H1 (cell line): ENCODE results near the gene SLC43A1. TPM values are rescaled to one million over a fixed set of nuclear protein-coding genes. Genes with fewer than 3 reads are reported as not detected.
A peak's percentile ranks its signal among the peaks of the same experiment; 100 is the strongest.

ENCODE experiments used
- CTCF ChIA-PET: fragments of 300-600 bp; sonication (Branson Sonifier 250); formaldehyde crosslinking; loops from one replicate; lab custom pipeline; 2021; ENCODE audit not compliant: partially characterized antibody; lab: Charles Lee
- POLR2A ChIA-PET: fragments of 300-600 bp; sonication (Branson Sonifier 250); formaldehyde crosslinking; loops from one replicate; lab custom pipeline; 2021; ENCODE audit warnings: inconsistent platforms; ENCODE audit not compliant: partially characterized antibody; lab: Charles Lee
- DNase-seq, 2 experiments: peaks; one replicate each; pipeline versions ENCODE4 v3.0.0 to v3.0.0-alpha.2; 2010 to 2022; ENCODE audit warnings: low spot score in 2 of 2, low read depth in 1 of 2, mixed read lengths in 1 of 2
- FAIRE-seq: peaks from 2 replicates; lab custom pipeline; 2011; peaks lifted over from hg19 to GRCh38; lab: Jason Lieb, UNC
- H2AFZ ChIP-seq: 2 replicates; pipeline ENCODE4 v1.8.1; 2012; ENCODE audit warnings: low read length, inconsistent platforms
- H2AK5ac ChIP-seq: 2 replicates; pipeline ENCODE4 v1.6.1; 2013; ENCODE audit warnings: low read depth, low read length
- H2BK120ac ChIP-seq: replicated peaks from 2 replicates; pipeline ENCODE3; 2013; ENCODE audit warnings: low read depth, low read length, inconsistent platforms
- H2BK12ac ChIP-seq: 2 replicates; pipeline ENCODE4 v1.6.1; 2013; ENCODE audit warnings: low read depth, low read length
- H2BK15ac ChIP-seq: 2 replicates; pipeline ENCODE4 v1.6.1; 2013; ENCODE audit warnings: low read length
- H2BK20ac ChIP-seq: 2 replicates; pipeline ENCODE4 v1.6.1; 2013; ENCODE audit warnings: low read length
- H2BK5ac ChIP-seq: 2 replicates; pipeline ENCODE4 v1.6.1; 2013; ENCODE audit warnings: low read depth, low read length
- H3K14ac ChIP-seq: 2 replicates; pipeline ENCODE4 v1.6.1; 2013; ENCODE audit warnings: inconsistent platforms; ENCODE audit not compliant: insufficient read length
- H3K18ac ChIP-seq: 2 replicates; pipeline ENCODE4 v1.6.1; 2013; ENCODE audit warnings: low read length; ENCODE audit errors: extremely low read depth
- H3K23ac ChIP-seq: 2 replicates; pipeline ENCODE4 v1.6.1; 2013; ENCODE audit warnings: inconsistent platforms; ENCODE audit not compliant: insufficient read length
- H3K23me2 ChIP-seq: 2 replicates; pipeline ENCODE4 v1.6.1; 2013; ENCODE audit warnings: low read depth, low read length
- H3K27ac ChIP-seq: 2 replicates; pipeline ENCODE4 v1.6.1; 2011; ENCODE audit warnings: low read depth, low read length, inconsistent platforms
- H3K27me3 ChIP-seq, 4 experiments: replicated peaks in 1 of 4; 1 replicate in 1 of 4; 2 replicates in 3 of 4; pipeline versions ENCODE4 v1.6.1 to v1.8.1; 2011 to 2013; ENCODE audit warnings: low read length in 3 of 4, mild to moderate bottlenecking in 3 of 4, inconsistent platforms in 2 of 4, mixed read lengths in 2 of 4, moderate library complexity in 1 of 4; ENCODE audit not compliant: control insufficient read depth in 3 of 4, insufficient read depth in 3 of 4; ENCODE audit errors: extremely low read depth in 1 of 4
- H3K36me3 ChIP-seq, 4 experiments: 2 replicates each; pipeline versions ENCODE4 v1.6.1 to v1.8.1; 2011 to 2013; ENCODE audit warnings: mild to moderate bottlenecking in 4 of 4, low read length in 3 of 4, moderate library complexity in 2 of 4, control low read depth in 1 of 4, inconsistent platforms in 1 of 4; ENCODE audit not compliant: insufficient read depth in 4 of 4, control insufficient read depth in 2 of 4
- H3K4ac ChIP-seq: replicated peaks from 2 replicates; pipeline ENCODE3; 2013; ENCODE audit warnings: low read length, low read depth, mixed read lengths, inconsistent platforms; ENCODE audit not compliant: insufficient read length
- H3K4me1 ChIP-seq, 4 experiments: replicated peaks in 1 of 4; 1 replicate in 1 of 4; 2 replicates in 3 of 4; pipeline versions ENCODE4 v1.6.1 to v1.8.1; 2011 to 2013; ENCODE audit warnings: low read length in 3 of 4, inconsistent platforms in 2 of 4, mixed read lengths in 1 of 4; ENCODE audit not compliant: insufficient read depth in 4 of 4, control insufficient read depth in 3 of 4
- H3K4me2 ChIP-seq, 2 experiments: 2 replicates each; pipeline versions ENCODE4 v1.6.1 to v1.8.1; 2011 to 2013; ENCODE audit warnings: low read depth in 2 of 2, low read length in 2 of 2, control low read depth in 1 of 2, inconsistent platforms in 1 of 2, mild to moderate bottlenecking in 1 of 2; ENCODE audit not compliant: insufficient read depth in 1 of 2
- H3K4me3 ChIP-seq, 4 experiments: fragments of 200-600, 300-600 bp in 1 of 4; sonication (generic), shearing (Covaris generic), sonication (Bioruptor Twin) in 1 of 4; 2 replicates each; pipeline versions ENCODE4 v1.5.1 to v1.8.1; 2011 to 2016; ENCODE audit warnings: low read length in 4 of 4, low read depth in 3 of 4, control low read depth in 2 of 4, inconsistent platforms in 2 of 4, mild to moderate bottlenecking in 2 of 4, mixed read lengths in 1 of 4, moderate library complexity in 1 of 4; ENCODE audit not compliant: insufficient read depth in 2 of 4; ENCODE audit errors: extremely low read depth in 1 of 4
- H3K56ac ChIP-seq: replicated peaks from 2 replicates; pipeline ENCODE3; 2013; ENCODE audit warnings: low read depth, mild to moderate bottlenecking, mixed read lengths, low read length, inconsistent platforms; ENCODE audit not compliant: insufficient read length
- H3K79me1 ChIP-seq: 2 replicates; pipeline ENCODE4 v1.6.1; 2013; ENCODE audit warnings: low read depth, low read length, control low read depth
- H3K79me2 ChIP-seq, 2 experiments: 2 replicates each; pipeline versions ENCODE4 v1.6.1 to v1.8.1; 2012 to 2013; ENCODE audit warnings: low read length in 2 of 2, mild to moderate bottlenecking in 2 of 2, inconsistent platforms in 1 of 2; ENCODE audit not compliant: insufficient read depth in 2 of 2, control insufficient read depth in 1 of 2
- H3K9ac ChIP-seq, 4 experiments: replicated peaks in 1 of 4; 1 replicate in 1 of 4; 2 replicates in 3 of 4; pipeline versions ENCODE4 v1.6.1 to v1.8.1; 2011 to 2013; ENCODE audit warnings: low read depth in 3 of 4, low read length in 3 of 4, control low read depth in 2 of 4, mild to moderate bottlenecking in 2 of 4, moderate library complexity in 2 of 4, inconsistent platforms in 1 of 4; ENCODE audit errors: extremely low read depth in 1 of 4
- H3K9me3 ChIP-seq, 2 experiments: 2 replicates each; pipeline versions ENCODE4 v1.6.1 to v1.8.1; 2012 to 2013; ENCODE audit warnings: mild to moderate bottlenecking in 2 of 2, moderate library complexity in 2 of 2, control low read depth in 1 of 2, inconsistent platforms in 1 of 2, low read depth in 1 of 2, low read length in 1 of 2, mixed read lengths in 1 of 2; ENCODE audit not compliant: insufficient read depth in 2 of 2
- H4K20me1 ChIP-seq, 2 experiments: replicated peaks in 1 of 2; 2 replicates each; pipeline versions ENCODE3 to v1.8.1; 2011 to 2013; ENCODE audit warnings: inconsistent platforms in 2 of 2, low read length in 2 of 2, mild to moderate bottlenecking in 1 of 2; ENCODE audit not compliant: insufficient read depth in 2 of 2, control insufficient read depth in 1 of 2
- H4K5ac ChIP-seq: 2 replicates; pipeline ENCODE4 v1.6.1; 2013; ENCODE audit warnings: low read length, low read depth, mixed read lengths, inconsistent platforms; ENCODE audit not compliant: insufficient read length
- H4K8ac ChIP-seq: 2 replicates; pipeline ENCODE4 v1.8.0; 2013; ENCODE audit warnings: mild to moderate bottlenecking, moderate library complexity, low read length, inconsistent platforms; ENCODE audit not compliant: insufficient read depth; ENCODE audit errors: extremely low read depth
- H4K91ac ChIP-seq: replicated peaks from 2 replicates; pipeline ENCODE3; 2013; ENCODE audit warnings: low read length, mixed read lengths, inconsistent platforms; ENCODE audit not compliant: insufficient read length
- CBX5 ChIP-seq: fragments of 300-800, 300-1000 bp; sonication (generic); IDR thresholded peaks from 2 replicates; pipeline ENCODE4 v1.7.1; 2016; ENCODE audit warnings: antibody characterized with exemption, low read length, low read depth
- CTCF ChIP-seq, 3 experiments: IDR thresholded peaks; 1 replicate in 2 of 3; 2 replicates in 1 of 3; pipeline versions ENCODE4 v1.5.1 to v1.6.1; 2011; ENCODE audit warnings: low read length in 3 of 3, mild to moderate bottlenecking in 3 of 3, inconsistent platforms in 2 of 3, low read depth in 1 of 3, moderate library complexity in 1 of 3; ENCODE audit not compliant: insufficient read depth in 1 of 3; ENCODE audit errors: control extremely low read depth in 1 of 3
- EP300 ChIP-seq, 2 experiments: IDR thresholded peaks; 1 replicate in 1 of 2; 2 replicates in 1 of 2; pipeline ENCODE4 v1.6.1; 2011 to 2012; ENCODE audit warnings: low read depth in 2 of 2, low read length in 2 of 2, mild to moderate bottlenecking in 2 of 2, borderline replicate concordance in 1 of 2, inconsistent platforms in 1 of 2, moderate library complexity in 1 of 2
- GTF2F1 ChIP-seq: IDR thresholded peaks from 2 replicates; pipeline ENCODE4 v1.6.1; 2012; ENCODE audit warnings: low read depth, low read length, improper control_type of control experiment, borderline replicate concordance
- KDM1A ChIP-seq: fragments of 200-600, 300-600 bp; sonication (generic); IDR thresholded peaks from 2 replicates; pipeline ENCODE4 v1.7.1; 2016; ENCODE audit warnings: mild to moderate bottlenecking, low read length, borderline replicate concordance
- RAD21 ChIP-seq, 2 experiments: IDR thresholded peaks in 1 of 2; conservative IDR thresholded peaks in 1 of 2; 2 replicates each; pipeline ENCODE4 v1.6.1; 2011; ENCODE audit warnings: low read depth in 2 of 2, low read length in 2 of 2, improper control_type of control experiment in 1 of 2, inconsistent platforms in 1 of 2, mild to moderate bottlenecking in 1 of 2, moderate library complexity in 1 of 2
- SIN3A ChIP-seq, 2 experiments: IDR thresholded peaks in 1 of 2; conservative IDR thresholded peaks in 1 of 2; 2 replicates each; pipeline ENCODE4 v1.6.1; 2011 to 2012; ENCODE audit warnings: low read length in 2 of 2, improper control_type of control experiment in 1 of 2, low read depth in 1 of 2, mild to moderate bottlenecking in 1 of 2
- WGBS, 2 experiments: shearing (Covaris generic) in 1 of 2; methylation state at CpG; one replicate each; pipeline versions ENCODE4 v1.1.6 to v1.1.7; 2013 to 2015; ENCODE audit warnings: low lambda C conversion rate in 2 of 2, mixed read lengths in 2 of 2, inconsistent platforms in 1 of 2, low coverage in 1 of 2, missing lambda C conversion rate in 1 of 2; ENCODE audit not compliant: insufficient replicate concordance in 2 of 2, insufficient coverage in 1 of 2, insufficient read length in 1 of 2; ENCODE audit errors: extremely low coverage in 1 of 2, missing lambda C conversion rate in 1 of 2; 5-methylcytosine and 5-hydroxymethylcytosine counted together
- polyA plus RNA-seq, 7 experiments: library from polyadenylated mRNA; depleted of rRNA in 3 of 7; stranded (reverse) in 5 of 7; unstranded in 2 of 7; fragments of >200 nt in 5 of 7; fragments of 200-250 nt in 2 of 7; gene quantifications; 1 replicate in 5 of 7; 2 replicates in 1 of 7; 4 replicates in 1 of 7; pipeline versions ENCODE4 v1.2.1 to v1.2.3, GENCODE V29; 2011 to 2013; ENCODE audit warnings: missing spikeins in 2 of 7, mixed read lengths in 2 of 7
- total RNA-seq: library from RNA; stranded (reverse); fragmentation: NEBNext Ultra II Directional; extraction: Animal tissue kit (Norgen Biotek cat#: 25700); gene quantifications from 2 replicates; pipeline ENCODE4 v1.2.1, GENCODE V29; 2021

SLC43A1 gene
- total and polyA plus RNA-seq, 2 of the 8 experiments (the other 6 are each of a cell fraction or from before 2014, with no cell fraction given): 34.5 to 58.0 TPM

GRCh38 chr11:57480409-57481137 is 34.9 kb downstream of the SLC43A1 start:
- Histone ChIP-seq H4K5ac (no peak overlapping the region), H3K27me3 (peaks cover 0 to 35% (median 26%) of the 10 kb centered on the region in 4 experiments; a peak in 6 of 7 replicates), H3K79me1 (no peaks in the 10 kb centered on the region), H3K56ac (no peak overlapping the region), H3K4ac (no peak overlapping the region), H2BK20ac (no peak overlapping the region), H2BK15ac (no peak overlapping the region), H2AFZ (no peak overlapping the region), H3K36me3 (peaks cover 0 to 8% (median 0%) of the 10 kb centered on the region in 4 experiments; a peak in 2 of 8 replicates), H4K91ac (no peak overlapping the region), H2BK120ac (no peak overlapping the region), H2BK12ac (no peak overlapping the region), H3K27ac (no peak overlapping the region), H2BK5ac (no peak overlapping the region), H3K23ac (no peak overlapping the region), H2AK5ac (no peak overlapping the region), H3K9ac (no peak overlapping the region), H4K8ac (no peak overlapping the region), H3K14ac (no peak overlapping the region), H3K4me2 (no peak overlapping the region), H3K23me2 (peaks cover 19% of the 10 kb centered on the region; the same call in 1 of the 2 replicates), H4K20me1 (peaks cover 0 to 1% of the 10 kb centered on the region in 2 experiments), H3K4me3 (no peak overlapping the region), H3K9me3 (no peaks in the 10 kb centered on the region), H3K79me2 (no peaks in the 10 kb centered on the region), H3K4me1 (peaks cover 7 to 32% (median 9%) of the 10 kb centered on the region in 4 experiments), H3K18ac (no peak overlapping the region)
- FAIRE-seq (peak; percentile 84), DNase-seq (peak in 1 of 2 experiments; percentile 97)
- ChIA-PET POLR2A (interaction anchor here (0.6 to 11.2 kb wide), 6 partner anchors 13 to 134 kb away, joined by 3 to 141 read pairs (median 21); partner anchors contain the start of genes RTN4RL2 and SLC43A1), CTCF (interaction anchor here (0.8 to 33.7 kb wide), 8 partner anchors 7 to 88 kb away, joined by 3 to 1146 read pairs (median 28); partner anchors contain the start of genes RTN4RL2, SLC43A1, SMTNL1 and TIMM10)
- 39% methylated on average over 9 of the region's 9 CpGs; no CpG with 5 or more reads in 1 of the 2 experiments for WGBS, 2 experiments
- TF ChIP-seq RAD21 (IDR thresholded peaks at IDR 0.05 in 1 of 2, conservative IDR thresholded peaks at IDR 0.05 in 1 of 2; ENCODE audit: low read depth in 2 of 2, low read length in 2 of 2) (peak; percentile 61 to 75), KDM1A (peak; percentile 90), GTF2F1 (peak; percentile 23; the same call in 1 of the 2 replicates), EP300 (IDR thresholded peaks at IDR 0.05; ENCODE audit: borderline replicate concordance in 1 of 2, low read depth in 2 of 2, low read length in 2 of 2) (no peak), CTCF (IDR thresholded peaks at IDR 0.05; ENCODE audit: control extremely low read depth in 1 of 3, insufficient read depth in 1 of 3, low read depth in 1 of 3, low read length in 3 of 3) (peak; percentile 86 to 92 (median 90)), CBX5 (no peak), SIN3A (conservative IDR thresholded peaks at IDR 0.05 in 1 of 2, IDR thresholded peaks at IDR 0.05 in 1 of 2; ENCODE audit: low read depth in 1 of 2, low read length in 2 of 2) (0 out of 4 replicates have a peak, but pooled peaks of 1 of the 2 experiments have one; percentile 19)
